ENCODE measurements around the gene VWCE.

The VWCE gene

DNA sequence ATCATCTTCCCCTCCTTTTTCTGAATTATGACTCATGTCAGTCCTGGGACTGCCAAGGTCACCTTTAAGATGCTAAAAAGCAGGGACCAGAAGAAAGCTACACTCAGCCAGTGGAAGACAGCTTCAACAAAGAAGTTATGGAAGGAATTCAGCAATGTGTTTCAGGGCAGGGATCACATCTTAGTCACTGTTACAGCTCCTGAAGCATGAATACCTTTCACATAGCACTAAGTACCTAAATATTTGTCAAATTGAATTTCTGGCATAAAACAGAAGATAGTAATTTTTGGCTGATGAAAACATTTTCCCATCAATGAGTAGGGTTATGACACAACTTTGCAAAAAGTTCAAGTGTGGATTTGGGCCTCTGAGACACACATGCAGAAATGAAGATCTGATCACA, 32.6 kb upstream of the VWCE start:
- no peak for DNase-seq (ENCODE audit: low read depth in 2 of 2)

DNA sequence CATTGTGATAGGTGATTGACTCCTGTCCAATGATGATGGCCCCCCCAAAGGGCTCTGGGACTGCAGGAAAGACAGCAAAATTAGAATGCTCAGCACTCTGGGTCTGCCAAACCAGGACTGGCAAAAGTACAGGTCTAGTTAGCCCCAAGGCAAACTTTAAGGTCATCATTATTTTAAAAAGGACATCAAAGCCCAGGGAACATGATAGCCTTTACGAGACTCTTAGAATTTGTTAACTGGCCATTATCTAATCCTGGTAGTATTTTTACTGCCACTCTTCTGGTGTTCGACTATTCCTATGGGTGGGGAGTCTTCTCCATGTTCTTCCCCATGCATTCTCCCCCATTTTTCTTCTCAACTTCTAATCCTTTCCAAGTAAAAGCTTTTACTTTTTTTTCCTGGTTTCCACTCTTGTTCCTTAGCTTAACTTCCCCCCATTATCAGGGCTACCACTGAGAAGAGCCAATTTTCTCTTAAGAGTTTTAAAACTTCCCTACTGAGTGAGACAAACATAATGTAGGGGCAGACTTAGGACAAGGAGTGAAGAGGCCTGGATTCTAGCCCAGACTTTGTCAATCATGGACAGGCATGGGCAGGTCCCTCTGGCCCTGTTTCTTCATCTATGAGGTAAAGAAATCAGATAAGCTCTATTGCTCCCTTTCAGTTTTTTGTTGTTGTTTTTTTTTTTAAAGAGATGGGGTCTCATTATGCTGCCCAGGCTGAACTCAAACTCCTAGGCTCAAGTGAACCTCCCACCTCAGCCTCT, 30.7 kb upstream of the VWCE start:
- DNase-seq (ENCODE audit: low read depth in 2 of 2): no peak

DNA sequence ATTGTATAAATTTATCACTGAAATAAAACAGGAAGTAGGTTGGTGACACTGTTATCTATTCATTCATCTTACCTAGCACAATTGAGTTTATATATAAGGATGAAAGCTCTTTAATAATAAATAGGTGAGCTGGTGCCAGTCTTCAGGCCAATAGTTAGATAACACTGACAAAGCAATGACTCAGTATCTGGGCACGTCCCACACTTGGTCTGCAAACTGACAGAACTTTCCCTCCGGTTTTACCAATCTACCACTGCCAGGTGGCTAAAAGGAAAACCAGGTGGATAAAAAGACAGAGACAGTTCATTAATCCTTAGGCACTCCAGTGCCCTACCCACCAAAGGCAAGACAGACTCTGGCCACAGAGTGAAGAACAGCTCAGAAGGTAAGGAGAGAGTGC, 20.1 kb upstream of the VWCE start:
- no peak for DNase-seq (ENCODE audit: low read depth in 2 of 2)

DNA sequence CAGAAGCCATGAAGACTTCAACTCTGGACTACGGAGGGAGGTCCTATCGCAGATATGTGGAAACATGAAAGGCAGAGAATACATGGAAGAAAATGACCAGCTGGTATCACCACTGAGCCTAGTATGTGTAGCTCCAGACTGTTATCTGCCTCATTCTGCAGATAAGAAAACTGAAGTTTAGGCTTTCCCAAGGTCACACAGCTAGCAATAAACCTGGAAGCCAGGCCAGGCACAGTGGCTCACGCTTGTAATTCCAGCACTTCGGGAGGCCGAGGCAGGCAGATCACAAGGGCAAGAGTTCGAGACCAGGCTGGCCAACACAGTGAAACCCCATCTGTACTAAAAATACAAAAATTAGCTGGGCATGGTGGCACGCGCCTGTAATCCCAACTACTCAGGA, 15.6 kb upstream of the VWCE start:
- no peak for DNase-seq (ENCODE audit: low read depth in 2 of 2)

DNA sequence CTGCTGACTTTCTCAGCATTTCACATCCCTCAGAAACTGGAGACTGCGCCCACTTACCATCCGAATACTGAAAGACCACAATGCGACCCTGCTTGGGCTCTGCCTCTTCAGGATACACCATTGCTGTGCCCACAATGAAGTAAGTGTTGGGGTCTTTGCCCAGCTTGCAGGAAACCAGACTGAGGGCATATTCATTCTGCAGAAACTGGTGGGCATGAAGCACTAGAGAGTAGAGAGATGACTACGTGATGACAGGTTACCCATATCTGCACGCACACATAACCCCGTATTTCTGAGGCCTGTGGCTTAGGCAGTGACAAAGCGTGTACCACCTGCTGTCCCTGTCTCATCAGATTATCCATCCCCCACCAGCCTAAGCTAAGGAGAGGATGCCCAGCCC, 14.6 kb upstream of the VWCE start:
- DNase-seq (ENCODE audit: low read depth in 2 of 2): no peak

DNA sequence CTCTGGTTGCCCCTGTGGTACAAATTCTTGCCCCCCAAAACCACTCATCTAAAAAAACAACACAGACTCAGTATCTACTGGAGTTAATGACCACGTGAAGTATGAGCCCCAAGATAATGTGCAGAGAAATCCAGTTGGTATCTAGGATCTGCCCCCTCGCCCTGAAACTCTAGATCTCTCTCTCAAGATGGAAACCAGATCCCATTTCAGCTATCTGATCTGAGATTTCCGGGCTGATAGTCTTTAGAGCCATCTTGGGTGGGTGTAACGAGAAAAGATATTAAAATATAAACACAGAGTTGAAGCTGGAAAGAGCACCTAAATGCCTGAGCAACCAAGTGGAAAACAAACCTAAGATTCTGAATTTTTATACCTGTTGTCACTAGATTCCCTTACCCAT, 14.0 kb upstream of the VWCE start:
- no peak for DNase-seq (ENCODE audit: low read depth in 2 of 2)

DNA sequence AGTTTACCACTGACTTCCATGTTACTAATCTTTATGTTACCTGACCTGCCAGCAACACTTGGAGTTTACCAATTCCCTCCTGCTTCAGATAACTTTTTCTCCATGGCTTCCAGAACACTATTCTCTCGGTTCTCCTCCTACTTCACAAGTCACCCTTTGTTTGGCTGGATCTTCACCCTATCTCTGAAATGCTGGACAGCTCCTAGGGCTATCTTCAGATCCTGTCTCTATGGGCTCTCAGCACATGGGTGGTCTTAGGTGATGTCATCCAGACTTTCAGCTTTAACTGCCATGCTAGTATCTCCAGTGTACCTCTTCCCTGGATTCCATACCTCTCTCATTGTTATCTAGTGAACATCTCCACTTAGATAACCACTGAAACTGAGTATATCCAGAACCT, 12.2 kb upstream of the VWCE start:
- no peak for DNase-seq (ENCODE audit: low read depth in 2 of 2)

DNA sequence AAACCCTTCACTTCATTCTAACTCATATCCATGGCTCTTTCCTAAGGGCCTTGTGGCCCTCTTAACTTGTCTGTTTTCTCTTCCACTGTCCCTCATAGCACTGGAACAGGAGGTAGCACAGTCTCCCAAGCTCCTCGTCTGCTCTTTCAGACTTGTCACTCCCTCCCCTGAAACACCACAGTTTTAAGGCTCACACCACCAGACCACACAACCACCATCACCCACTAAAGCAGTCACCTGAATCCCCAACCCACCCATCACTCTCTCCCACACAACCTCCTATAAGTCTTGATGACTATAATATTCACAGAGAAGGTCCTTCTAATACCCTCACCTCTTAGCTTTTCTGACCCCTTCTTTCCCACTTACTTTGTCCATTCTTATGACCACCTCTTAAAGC, 11.1 kb upstream of the VWCE start:
- no peak for DNase-seq (ENCODE audit: low read depth in 2 of 2)

DNA sequence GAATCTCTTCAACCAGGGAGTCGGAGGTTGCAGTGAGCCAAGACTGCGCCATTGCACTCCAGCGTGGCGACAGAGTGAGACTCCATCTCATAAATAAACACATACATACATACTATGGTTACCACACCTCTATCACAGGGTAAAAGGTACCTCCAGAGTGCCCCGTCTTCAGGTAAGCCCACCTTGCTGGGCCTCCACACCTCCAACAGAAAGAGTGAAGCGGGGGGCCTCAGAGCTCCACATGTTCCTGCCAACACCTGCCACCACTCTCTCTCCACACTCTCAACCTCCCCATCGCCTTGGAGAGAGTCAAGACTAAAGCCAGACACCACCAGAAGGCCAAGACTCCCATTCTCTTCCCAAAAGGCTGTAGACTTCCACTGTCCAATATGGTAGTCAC, 10.3 kb upstream of the VWCE start:
- no peak for DNase-seq (ENCODE audit: low read depth in 2 of 2)

DNA sequence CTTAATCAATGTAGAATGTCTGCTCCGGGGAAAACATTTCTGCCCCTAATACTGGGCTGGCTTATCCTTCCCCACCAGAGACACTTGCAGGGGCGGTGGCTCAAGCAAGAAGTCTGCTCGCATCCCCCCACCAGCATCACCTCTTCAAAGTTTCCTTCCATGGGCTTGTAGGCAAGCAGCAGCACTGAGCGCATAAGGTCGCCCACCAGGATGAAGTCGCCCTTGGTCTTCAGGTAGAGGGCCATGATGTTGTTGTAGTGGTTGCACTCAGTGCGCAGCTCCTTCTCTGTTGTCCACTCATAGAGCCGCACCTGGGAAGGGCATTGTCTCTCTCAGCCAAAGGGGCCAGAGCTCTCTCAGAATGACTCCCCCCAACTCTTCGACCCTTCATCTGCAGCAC, 8.6 kb upstream of the VWCE start:
- no peak for DNase-seq (ENCODE audit: low read depth in 2 of 2)

DNA sequence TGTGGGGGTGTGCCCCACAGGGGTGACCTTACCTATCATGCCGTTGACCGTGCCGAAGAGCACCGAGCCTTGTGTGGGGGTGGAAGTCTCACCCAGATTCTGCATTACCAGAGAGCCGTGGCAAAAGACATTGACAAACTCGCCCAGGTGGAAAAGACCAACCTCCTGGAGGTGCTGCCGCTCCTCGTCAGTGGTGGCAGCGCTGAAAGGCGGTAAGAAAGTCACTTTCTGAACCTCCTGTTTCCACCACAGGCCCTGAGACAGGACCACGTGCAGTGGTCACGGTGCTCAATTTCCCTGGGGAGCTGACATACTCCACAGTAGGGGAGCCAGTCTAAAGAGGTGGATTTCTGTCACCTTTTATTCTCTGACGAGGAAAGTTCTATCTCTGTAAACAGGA, 7.4 kb upstream of the VWCE start:
- no peak for DNase-seq (ENCODE audit: low read depth in 2 of 2)

DNA sequence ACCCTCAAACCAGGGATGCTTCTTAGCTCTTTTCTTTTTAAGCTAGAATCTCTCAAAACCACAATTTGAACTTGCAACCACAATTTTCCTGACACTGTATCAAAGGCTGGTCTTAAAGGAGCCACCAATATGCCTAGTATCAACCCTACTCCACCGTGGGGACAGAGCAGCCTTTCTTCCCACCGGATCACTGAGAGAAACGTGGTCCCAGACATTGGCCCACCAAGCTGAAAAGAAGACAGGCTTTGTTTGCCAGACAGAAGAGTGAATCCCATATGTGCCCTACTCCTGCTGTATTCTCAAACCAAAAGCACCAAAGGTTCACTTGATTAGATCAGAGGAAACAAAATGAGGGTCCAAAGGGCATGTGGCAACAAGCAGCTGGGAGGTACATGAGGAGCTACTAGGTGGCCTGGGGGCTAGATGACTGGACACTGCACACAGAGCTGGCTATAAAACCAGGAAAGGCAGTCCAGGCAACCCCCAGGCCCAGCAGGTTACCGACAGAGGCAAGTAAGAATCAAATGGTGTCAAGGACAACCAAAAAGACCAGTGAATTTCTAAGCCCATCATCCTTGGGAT, 3.6 kb upstream of the VWCE start:
- DNase-seq (ENCODE audit: low read depth in 2 of 2): no peak

DNA sequence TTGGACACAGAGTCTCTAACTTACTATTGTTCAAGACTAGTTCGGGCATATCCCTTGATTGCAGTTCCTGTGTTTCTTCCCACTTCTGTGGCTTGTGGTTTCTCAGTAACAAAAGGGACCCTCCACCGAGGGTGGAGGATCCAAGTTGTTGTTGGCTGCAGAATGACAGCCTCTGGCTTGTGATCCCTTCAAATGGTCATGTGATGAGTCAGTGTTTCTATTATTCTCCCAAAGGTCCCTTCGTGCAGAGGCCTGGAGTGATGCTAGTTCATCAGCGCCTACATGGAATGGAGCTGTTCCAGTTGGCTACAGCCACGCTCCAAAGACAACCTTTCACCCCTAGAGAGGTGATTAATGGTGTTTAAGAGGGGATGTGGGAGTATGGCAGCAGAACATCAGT, 2.6 kb upstream of the VWCE start:
- no peak for DNase-seq (ENCODE audit: low read depth in 2 of 2)

DNA sequence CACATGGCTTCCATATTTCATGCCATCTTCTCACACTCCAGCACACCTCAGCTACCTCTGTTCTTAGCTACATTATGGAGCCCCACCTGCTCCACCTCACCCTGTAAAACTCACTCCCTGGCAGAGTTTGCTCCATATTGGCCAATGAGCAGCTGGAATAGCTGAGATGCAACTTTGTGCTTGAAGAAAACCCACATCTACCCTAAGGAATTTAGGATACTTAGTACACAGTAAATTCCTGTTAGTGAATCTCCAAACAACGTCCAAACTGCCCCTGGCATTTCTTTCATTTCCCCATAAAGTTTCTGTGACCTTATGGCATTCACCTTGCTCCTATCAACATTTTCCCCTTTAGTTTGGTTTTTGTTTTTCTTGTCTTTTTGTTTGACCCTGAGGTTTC, 2.2 kb upstream of the VWCE start:
- DNase-seq (ENCODE audit: low read depth in 2 of 2): no peak

DNA sequence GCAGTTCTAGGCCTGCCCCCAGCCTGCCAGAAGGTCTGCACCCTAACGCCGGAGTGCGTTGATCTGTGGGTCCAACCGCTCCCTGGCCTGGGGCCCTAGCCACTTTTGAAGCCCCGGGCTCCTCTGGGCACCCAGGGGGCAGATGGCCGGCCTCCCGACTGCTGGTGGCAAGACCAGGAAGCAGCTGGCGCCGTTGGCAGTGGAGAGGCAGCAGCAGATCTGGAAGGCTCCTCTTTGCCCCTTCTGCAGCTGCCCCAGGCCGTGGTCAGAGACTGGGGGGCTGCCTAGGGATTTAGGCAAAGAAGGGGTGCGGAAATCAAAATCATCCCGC, 445 bp upstream of the VWCE start:
- DNase-seq (ENCODE audit: low read depth in 2 of 2): no peak

DNA sequence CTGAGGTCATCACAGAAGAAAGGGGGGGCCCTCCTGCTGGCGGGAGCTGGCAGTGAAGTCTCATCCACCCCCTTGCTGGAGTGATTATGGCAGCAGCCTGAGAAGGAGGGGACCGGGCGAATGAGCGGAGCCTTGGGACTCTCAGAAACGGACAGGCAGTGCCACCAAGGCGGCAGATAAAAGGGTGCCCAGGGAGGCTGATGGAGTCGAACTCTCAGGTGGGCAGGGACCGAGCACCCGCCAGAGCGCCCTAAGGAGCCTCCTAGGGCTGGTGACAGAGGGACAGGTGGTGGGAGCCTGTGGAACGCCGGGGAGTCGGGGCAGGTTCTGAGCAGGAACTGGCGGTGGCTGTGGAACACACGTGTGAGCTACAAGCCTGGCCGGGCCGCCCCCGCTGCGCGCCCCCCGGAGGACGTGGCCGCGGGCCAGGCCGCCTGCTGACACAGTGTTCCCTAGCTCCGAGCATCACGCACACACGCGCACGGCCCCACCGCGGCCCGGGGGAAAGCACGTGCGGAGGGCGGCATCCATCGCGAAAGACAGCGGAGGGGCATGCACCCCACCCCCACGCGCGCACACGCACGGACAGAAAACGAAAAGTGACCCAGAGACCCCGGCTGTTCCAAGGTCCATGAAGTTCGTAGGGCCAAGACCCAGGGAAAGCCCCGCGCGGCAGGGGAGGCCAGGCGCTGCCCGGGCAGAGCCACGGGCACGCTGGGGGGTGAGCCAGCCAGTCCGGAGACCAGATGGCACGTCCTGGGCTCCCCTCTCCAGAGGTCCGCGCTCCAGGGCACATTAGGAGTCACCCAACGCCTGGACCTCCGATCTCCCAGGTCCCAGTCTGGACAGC, 1.0 kb downstream of the VWCE start:
- DNase-seq (ENCODE audit: low read depth in 2 of 2): peak in 1 of 2 donors; percentile 37

DNA sequence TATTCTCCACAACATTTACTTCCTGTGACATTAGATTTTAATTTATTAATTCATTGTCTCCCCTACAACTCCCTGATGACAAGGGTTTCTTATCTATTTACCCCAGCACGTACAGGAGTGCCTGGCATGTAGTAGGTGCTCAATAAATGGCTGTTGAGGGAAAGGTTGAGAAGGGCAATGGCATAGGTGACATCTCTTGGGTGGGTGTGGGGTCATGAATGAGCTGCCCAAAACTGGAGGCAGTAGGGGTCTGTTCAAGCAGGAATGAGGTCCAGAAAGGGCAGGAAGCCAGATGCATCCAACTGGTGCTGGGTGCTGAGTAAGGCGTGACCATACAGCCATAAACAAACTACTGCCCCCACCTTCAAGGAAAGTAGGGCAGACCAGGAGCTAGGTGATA, 2.8 kb downstream of the VWCE start:
- no peak for DNase-seq (ENCODE audit: low read depth in 2 of 2)

DNA sequence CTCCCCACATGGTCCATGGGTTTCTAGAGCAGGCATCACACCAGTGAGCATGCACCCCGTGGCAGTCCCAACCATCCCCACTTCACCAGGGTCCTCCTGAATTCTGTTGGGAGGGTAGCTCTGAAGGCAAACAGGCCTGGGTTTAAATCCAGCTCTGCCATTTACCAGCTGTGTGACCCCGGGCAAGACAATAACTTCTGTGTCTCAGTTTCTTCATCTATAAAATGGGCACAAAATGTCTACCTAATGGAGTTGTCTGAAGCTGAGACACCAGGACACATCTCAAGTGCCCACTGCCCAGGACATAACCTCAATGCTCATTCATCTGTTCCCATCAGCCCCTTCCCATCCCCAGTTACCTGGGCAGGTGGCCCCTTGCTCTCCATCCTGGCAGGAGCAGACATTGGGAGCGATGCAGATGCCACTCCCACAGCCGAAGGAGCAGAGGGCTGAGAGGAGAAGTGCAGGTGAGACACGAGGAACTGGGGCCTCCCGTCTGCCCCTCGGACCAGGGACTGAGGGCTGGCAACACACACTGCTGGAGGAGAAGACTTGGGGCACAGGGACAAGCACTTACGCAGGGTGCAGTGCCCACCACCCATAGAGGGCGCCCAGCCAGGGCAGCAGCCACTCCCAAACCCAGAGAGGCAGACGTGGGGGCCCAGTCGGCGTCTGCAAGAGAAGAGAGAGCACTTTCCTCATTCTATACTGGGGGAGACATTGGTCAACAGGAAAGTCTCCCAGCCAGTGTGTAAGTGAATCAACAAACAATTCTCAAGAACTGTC, 4.0 kb downstream of the VWCE start:
- DNase-seq (ENCODE audit: low read depth in 2 of 2): no peak

DNA sequence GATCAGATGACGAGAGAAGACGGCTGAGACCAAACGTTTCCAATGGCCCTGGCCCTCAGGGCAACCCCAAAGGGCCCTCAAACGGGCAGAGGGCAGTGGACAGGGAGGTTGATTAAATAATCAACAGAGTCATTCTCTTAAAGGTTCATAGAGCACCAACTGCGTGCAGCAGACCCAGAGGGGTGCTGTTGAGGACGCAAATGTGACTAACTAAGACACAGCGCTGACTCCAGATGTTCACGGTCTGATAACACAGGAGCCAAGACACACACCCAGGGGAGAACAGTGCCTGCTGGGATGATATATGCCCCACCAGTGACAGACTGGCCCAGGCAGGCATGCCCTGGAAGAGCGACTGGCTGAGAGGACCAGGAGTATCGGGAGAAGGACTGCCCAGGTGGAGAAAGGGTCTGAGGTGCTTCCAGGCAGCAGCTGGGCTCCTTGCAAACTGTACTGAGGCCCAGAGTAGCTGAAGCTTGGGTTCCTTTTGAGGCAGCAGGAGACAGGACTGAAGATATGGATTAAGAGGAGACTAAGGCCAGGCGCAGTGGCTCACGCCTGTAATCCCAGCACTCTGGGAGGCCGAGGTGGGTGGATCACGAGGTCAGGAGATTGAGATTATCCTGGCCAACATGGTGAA, 7.7 kb downstream of the VWCE start:
- no peak for DNase-seq (ENCODE audit: low read depth in 2 of 2)

DNA sequence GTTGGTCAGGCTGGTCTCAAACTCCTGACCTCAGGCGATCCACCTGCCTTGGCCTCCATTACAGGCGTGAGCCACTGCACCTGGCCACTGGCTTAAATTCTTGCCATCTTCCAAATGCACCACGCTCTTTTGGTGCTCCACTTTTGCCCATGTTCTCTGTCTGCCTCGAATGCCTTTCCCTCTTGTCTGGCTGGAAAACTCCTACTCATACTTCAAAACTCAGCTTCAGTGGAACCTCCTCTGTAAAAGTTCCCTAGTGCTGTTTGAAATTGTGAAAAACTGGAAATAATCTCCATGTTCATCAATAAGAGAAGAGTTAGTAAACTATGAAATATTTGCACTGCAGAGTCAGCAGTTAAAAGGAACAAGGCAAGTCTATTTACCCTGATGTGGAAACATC, 11.5 kb downstream of the VWCE start:
- no peak for DNase-seq (ENCODE audit: low read depth in 2 of 2)

DNA sequence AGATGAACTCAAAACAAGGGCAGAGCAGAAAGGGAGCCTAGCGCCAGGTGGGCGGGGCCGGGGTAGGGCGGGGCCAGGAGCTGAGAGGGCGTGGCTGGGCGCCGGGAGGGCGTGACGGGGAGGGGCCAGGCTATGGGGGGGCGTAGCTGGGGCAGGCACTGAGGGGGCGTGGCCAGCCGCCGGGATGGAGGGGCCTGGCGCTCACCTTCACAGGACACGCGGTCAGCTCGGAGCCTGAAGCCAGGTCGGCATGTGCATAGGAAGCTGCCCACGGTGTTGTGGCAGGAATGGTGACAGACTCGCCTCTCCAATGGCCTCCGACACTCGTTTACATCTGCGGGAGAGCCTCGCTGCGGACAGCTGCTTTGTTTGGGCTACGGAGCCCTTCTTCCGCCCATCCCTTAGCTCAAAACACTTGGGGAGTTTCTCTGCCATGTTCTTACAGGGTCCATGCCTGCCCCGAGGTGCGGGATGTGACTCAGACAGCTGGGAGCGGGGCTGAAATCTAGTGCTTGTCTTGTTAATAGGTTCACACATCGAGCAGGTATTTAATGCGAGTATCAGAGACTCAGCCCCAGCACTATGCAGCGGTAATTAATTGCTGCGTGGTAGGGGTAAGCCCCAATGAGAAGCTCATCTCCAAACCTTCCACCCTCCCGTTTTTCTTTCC, 13.4 kb downstream of the VWCE start:
- DNase-seq (ENCODE audit: low read depth in 2 of 2): peak; percentile 9 to 15
